Hepatocyte (in vitro differentiated cells): ENCODE measurements around the gene ZNF512B. TPM values are rescaled to one million over a fixed set of nuclear protein-coding genes. Genes with fewer than 3 reads are reported as not detected.

ENCODE experiments used
- DNase-seq: peaks from one replicate; pipeline ENCODE4 v3.0.0-alpha.2; 2016; ENCODE audit warnings: low spot score
- H2AFZ ChIP-seq: fragments of 200-600 bp; sonication (generic); 2 replicates; pipeline ENCODE4 v1.6.0; 2016; ENCODE audit warnings: antibody characterized with exemption, mild to moderate bottlenecking
- H3K27ac ChIP-seq: fragments of 200-600 bp; sonication (generic); 2 replicates; pipeline ENCODE4 v1.5.1; 2016; ENCODE audit warnings: mild to moderate bottlenecking
- H3K27me3 ChIP-seq: fragments of 200-600 bp; sonication (generic); 2 replicates; pipeline ENCODE4 v1.6.1; 2016
- H3K36me3 ChIP-seq: fragments of 200-600 bp; sonication (generic); replicated peaks from 2 replicates; pipeline ENCODE4 v1.5.1; 2016; ENCODE audit warnings: low read depth; ENCODE audit not compliant: insufficient read depth
- H3K4me1 ChIP-seq: fragments of 200-600 bp; sonication (generic); 2 replicates; pipeline ENCODE4 v1.5.1; 2016; ENCODE audit warnings: mild to moderate bottlenecking, moderate library complexity; ENCODE audit not compliant: insufficient read depth
- H3K4me2 ChIP-seq: fragments of 200-600 bp; sonication (generic); 2 replicates; pipeline ENCODE4 v1.6.0; 2016
- H3K4me3 ChIP-seq: fragments of 200-600 bp; sonication (generic); 2 replicates; pipeline ENCODE4 v1.5.1; 2016; ENCODE audit warnings: mild to moderate bottlenecking
- H3K79me2 ChIP-seq: fragments of 200-600 bp; sonication (generic); 2 replicates; pipeline ENCODE4 v1.6.0; 2017; ENCODE audit warnings: mild to moderate bottlenecking
- H3K9me2 ChIP-seq: fragments of 200-600 bp; sonication (generic); replicated peaks from 2 replicates; pipeline ENCODE4 v1.6.0; 2017; ENCODE audit warnings: mild to moderate bottlenecking; ENCODE audit not compliant: insufficient read depth
- H3K9me3 ChIP-seq: fragments of 200-600 bp; sonication (generic); 2 replicates; pipeline ENCODE4 v1.5.1; 2016; ENCODE audit warnings: low read depth, mild to moderate bottlenecking
- H4K20me1 ChIP-seq: fragments of 200-600 bp; sonication (generic); 2 replicates; pipeline ENCODE4 v1.6.0; 2016; ENCODE audit warnings: mild to moderate bottlenecking; ENCODE audit not compliant: insufficient read depth, poor library complexity, severe bottlenecking
- EZH2 ChIP-seq: fragments of 200-600 bp; sonication (generic); IDR thresholded peaks from 2 replicates; pipeline ENCODE4 v1.6.1; 2016; ENCODE audit warnings: antibody characterized with exemption, mild to moderate bottlenecking, borderline replicate concordance
- EZH2phosphoT487 ChIP-seq: fragments of 200-600 bp; sonication (generic); IDR thresholded peaks from one replicate; pipeline ENCODE4 v1.6.1; 2018; ENCODE audit warnings: antibody characterized with exemption, mild to moderate bottlenecking, low read depth, moderate library complexity; ENCODE audit not compliant: unreplicated experiment, severe bottlenecking
- WGBS: methylation state at CpG from one replicate; pipeline ENCODE4 v1.1.6; 2016; ENCODE audit warnings: low lambda C conversion rate; ENCODE audit errors: missing lambda C conversion rate; 5-methylcytosine and 5-hydroxymethylcytosine counted together
- polyA plus RNA-seq: library from polyadenylated mRNA; unstranded; fragments of >200 nt; fragmentation: Nextera tagmentation; extraction: Ambion mirVana; gene quantifications from 2 replicates; pipeline ENCODE4 v1.2.1, GENCODE V29; 2016
- total RNA-seq: library from RNA; depleted of rRNA; stranded (reverse); fragments of >200 nt; gene quantifications from 2 replicates; pipeline ENCODE4 v1.2.3, GENCODE V29; 2014
- TF ChIP-seq, protein P1 (sequence below): fragments of 200-600 bp; sonication (generic); IDR thresholded peaks from 2 replicates; pipeline ENCODE4 v1.5.1; 2016; ENCODE audit warnings: antibody characterized with exemption, mild to moderate bottlenecking; ENCODE audit not compliant: poor library complexity

ZNF512B gene
- total and polyA plus RNA-seq, 2 experiments from 2014 or later: 10.1 to 13.5 TPM

DNA sequence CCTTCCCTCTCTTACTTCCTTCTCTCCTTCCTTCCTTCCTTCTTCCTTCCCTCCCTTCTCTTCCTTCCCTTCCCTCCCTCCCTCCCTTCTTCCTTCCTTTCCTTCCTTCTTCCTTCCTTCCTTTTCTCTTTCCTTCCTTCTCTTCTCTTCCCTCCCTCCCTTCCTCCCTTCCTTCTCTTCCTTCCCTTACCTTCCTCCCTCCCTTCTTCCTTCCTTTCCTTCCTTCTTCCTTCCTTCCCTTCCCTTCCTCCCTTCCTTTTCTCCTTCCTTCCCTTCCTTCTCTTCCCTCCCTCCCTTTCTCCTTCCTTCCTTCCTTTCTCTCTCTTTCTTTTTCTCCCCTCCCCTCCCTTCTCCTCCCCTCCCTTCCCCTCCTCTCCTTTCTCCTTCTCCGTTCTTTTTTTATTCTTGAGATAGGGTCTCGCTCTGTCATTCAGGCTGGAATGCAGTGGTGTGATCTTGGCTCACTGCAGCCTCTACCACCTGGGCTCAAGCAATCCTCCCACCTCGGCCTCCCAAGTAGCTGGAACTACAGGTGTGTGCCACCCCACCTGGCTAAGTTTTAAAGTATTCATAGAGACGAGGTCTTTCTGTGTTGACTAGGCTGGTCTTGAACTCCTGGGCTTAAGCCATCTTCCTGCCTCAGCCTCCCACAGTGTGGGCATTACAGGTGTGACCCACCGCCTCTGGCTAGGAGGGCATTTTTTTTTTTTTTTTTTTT is 1.1 kb upstream of the ZNF512B start:
- no peaks in the 10 kb centered on the region for H3K9me3 ChIP-seq
- H3K79me2 ChIP-seq: peaks cover 12% of the 10 kb centered on the region
- TF ChIP-seq, protein P1, sequence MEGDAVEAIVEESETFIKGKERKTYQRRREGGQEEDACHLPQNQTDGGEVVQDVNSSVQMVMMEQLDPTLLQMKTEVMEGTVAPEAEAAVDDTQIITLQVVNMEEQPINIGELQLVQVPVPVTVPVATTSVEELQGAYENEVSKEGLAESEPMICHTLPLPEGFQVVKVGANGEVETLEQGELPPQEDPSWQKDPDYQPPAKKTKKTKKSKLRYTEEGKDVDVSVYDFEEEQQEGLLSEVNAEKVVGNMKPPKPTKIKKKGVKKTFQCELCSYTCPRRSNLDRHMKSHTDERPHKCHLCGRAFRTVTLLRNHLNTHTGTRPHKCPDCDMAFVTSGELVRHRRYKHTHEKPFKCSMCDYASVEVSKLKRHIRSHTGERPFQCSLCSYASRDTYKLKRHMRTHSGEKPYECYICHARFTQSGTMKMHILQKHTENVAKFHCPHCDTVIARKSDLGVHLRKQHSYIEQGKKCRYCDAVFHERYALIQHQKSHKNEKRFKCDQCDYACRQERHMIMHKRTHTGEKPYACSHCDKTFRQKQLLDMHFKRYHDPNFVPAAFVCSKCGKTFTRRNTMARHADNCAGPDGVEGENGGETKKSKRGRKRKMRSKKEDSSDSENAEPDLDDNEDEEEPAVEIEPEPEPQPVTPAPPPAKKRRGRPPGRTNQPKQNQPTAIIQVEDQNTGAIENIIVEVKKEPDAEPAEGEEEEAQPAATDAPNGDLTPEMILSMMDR: no peak
- TF ChIP-seq EZH2: no peak
- TF ChIP-seq EZH2phosphoT487: no peak
- DNase-seq: no peak
- no peaks in the 10 kb centered on the region for H3K36me3 ChIP-seq
- H3K4me2 ChIP-seq: peak overlapping the region; percentile 97
- peaks cover 7% of the 10 kb centered on the region for H3K4me1 ChIP-seq
- H2AFZ ChIP-seq: no peak overlapping the region
- H3K9me2 ChIP-seq: no peaks in the 10 kb centered on the region
- no peaks in the 10 kb centered on the region for H4K20me1 ChIP-seq
- H3K27ac ChIP-seq: no peak overlapping the region
- WGBS: 87% methylated on average over 5 of the region's 5 CpGs
- no peak overlapping the region for H3K4me3 ChIP-seq
- H3K27me3 ChIP-seq: no peaks in the 10 kb centered on the region

DNA sequence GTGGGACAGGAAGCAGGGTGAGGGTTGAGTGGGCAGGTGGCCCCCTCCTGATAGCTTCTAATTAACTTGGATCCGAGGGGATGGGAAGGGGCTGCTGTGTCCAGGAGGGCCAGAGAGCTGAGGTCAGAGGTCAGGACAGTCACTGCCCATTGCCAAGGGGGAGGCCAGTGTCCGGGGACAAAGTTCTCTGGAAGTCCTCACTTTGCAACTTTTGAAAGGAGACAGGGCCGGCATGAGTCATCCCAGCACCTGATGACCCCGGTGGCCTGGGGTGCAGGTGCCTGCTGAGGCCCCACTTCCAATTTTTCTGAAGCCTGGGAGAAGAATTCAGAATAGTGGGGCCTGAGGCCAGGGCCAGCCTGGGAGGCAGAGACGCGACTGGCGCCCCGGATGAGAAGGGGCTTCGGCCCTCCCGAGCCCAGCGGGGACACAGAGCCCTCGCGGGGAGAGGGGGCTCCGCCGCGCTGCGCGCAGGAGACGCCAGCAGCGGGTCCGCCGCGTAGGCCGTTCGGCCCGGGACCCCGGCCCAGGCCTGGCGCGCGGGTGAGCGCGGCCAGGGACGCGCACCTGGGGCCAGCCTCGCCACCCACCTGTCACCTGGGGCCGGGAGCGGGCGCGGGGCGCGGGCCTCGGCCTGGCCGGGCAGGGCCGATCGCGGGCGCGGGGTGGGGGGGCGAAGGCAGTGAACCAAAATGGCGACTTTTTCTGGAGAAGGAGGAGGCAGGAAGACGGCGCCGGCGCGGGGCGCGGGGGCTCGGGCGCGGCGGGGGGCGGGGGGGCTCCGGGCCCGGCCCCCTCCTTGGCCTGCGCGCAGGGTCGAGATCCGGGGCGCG is 586 bp downstream of the ZNF512B start:
- WGBS: 3% methylated on average over 27 of the region's 70 CpGs
- H2AFZ ChIP-seq: no peak overlapping the region
- TF ChIP-seq EZH2 (no peak), EZH2phosphoT487 (no peak)
- TF ChIP-seq, protein P1: no peak

GRCh38 chr20:63968136-63968927 is 1.4 kb downstream of the ZNF512B start:
- no peaks in the 10 kb centered on the region for H3K27me3 ChIP-seq
- H2AFZ ChIP-seq: no peak overlapping the region
- TF ChIP-seq, protein P1: no peak
- no peak for TF ChIP-seq EZH2phosphoT487
- TF ChIP-seq EZH2: no peak
- DNase-seq: no peak
- no peaks in the 10 kb centered on the region for H4K20me1 ChIP-seq
- H3K4me1 ChIP-seq: peaks cover 7% of the 10 kb centered on the region
- H3K9me3 ChIP-seq: no peaks in the 10 kb centered on the region
- 86% methylated on average over 14 of the region's 14 CpGs for WGBS
- H3K27ac ChIP-seq: no peak overlapping the region
- H3K36me3 ChIP-seq: no peaks in the 10 kb centered on the region
- peak overlapping the region; percentile 70 for H3K4me3 ChIP-seq
- no peaks in the 10 kb centered on the region for H3K9me2 ChIP-seq
- H3K79me2 ChIP-seq: peaks cover 12% of the 10 kb centered on the region
- H3K4me2 ChIP-seq: peak overlapping the region; percentile 96

More for the DNA sequence above, 586 bp downstream of the ZNF512B start:
- H3K79me2 ChIP-seq: peaks cover 12% of the 10 kb centered on the region
- no peaks in the 10 kb centered on the region for H4K20me1 ChIP-seq
- peak overlapping the region; percentile 96 for H3K4me2 ChIP-seq
- H3K4me3 ChIP-seq: peak overlapping the region; percentile 70
- no peaks in the 10 kb centered on the region for H3K9me2 ChIP-seq
- H3K27me3 ChIP-seq: no peaks in the 10 kb centered on the region
- H3K27ac ChIP-seq: no peak overlapping the region
- no peaks in the 10 kb centered on the region for H3K9me3 ChIP-seq
- no peak for DNase-seq
- no peaks in the 10 kb centered on the region for H3K36me3 ChIP-seq
- H3K4me1 ChIP-seq: peaks cover 7% of the 10 kb centered on the region
